ENCODE data around the gene CHTF8.

GRCh38 chr16:69114346-69114975 is 17.9 kb downstream of the CHTF8 start:
- TF ChIP-seq EZH2 (IDR thresholded peaks at IDR 0.05; ENCODE audit: low read length) (no peak), CTCF (optimal IDR thresholded peaks at IDR 0.05 in 1 of 3, IDR thresholded peaks at IDR 0.05 in 1 of 3, conservative IDR thresholded peaks at IDR 0.05 in 1 of 3; ENCODE audit: extremely low read depth in 1 of 3, insufficient read depth in 2 of 3, low read length in 3 of 3) (no peak)

All from keratinocyte (primary cell).